GM19240 (cell line): ENCODE results near the gene PPIL1.

Experiments used
- DNase-seq: peaks from one replicate; pipeline ENCODE4 v3.0.0; 2011; ENCODE audit warnings: low spot score; ENCODE audit not compliant: insufficient read length

PPIL1 gene

GRCh38 chr6:36836111-36837021 lies 38.2 kb downstream of the PPIL1 start:
- DNase-seq = no peak

GRCh38 chr6:36834576-36835341 lies 39.8 kb downstream of the PPIL1 start:
- no peak for DNase-seq

- no peak for DNase-seq
Measured at GRCh38 chr6:36833182-36833789, 41.3 kb downstream of the PPIL1 start.

GRCh38 chr6:36832313-36832712 lies 42.3 kb downstream of the PPIL1 start:
- no peak for DNase-seq

GRCh38 chr6:36830577-36830976 lies 44.0 kb downstream of the PPIL1 start:
- DNase-seq = no peak

GRCh38 chr6:36829919-36830544 lies 44.6 kb downstream of the PPIL1 start:
- DNase-seq = no peak

GRCh38 chr6:36827261-36828079 lies 47.1 kb downstream of the PPIL1 start:
- no peak for DNase-seq

- no peak for DNase-seq
Measured at GRCh38 chr6:36826520-36827227, 47.9 kb downstream of the PPIL1 start.

GRCh38 chr6:36825994-36826393 lies 48.6 kb downstream of the PPIL1 start:
- no peak for DNase-seq

GRCh38 chr6:36825452-36825851 lies 49.2 kb downstream of the PPIL1 start:
- DNase-seq = no peak

- DNase-seq = no peak
Measured at GRCh38 chr6:36824253-36824652, 50.4 kb downstream of the PPIL1 start.

GRCh38 chr6:36823421-36824096 lies 51.0 kb downstream of the PPIL1 start:
- DNase-seq = no peak

GRCh38 chr6:36822506-36823269 lies 51.9 kb downstream of the PPIL1 start:
- DNase-seq = no peak

GRCh38 chr6:36821581-36822335 lies 52.8 kb downstream of the PPIL1 start:
- DNase-seq = no peak

- no peak for DNase-seq
Measured at GRCh38 chr6:36820700-36821580, 53.7 kb downstream of the PPIL1 start.

GRCh38 chr6:36818756-36819155 lies 55.8 kb downstream of the PPIL1 start:
- DNase-seq = no peak

GRCh38 chr6:36817847-36818246 lies 56.8 kb downstream of the PPIL1 start:
- DNase-seq = no peak
